Tibial artery (tissue), 4 donors: ENCODE results near the gene GRB10.
A peak's percentile ranks its signal among the peaks of the same experiment; 100 is the strongest.

Source experiments
- DNase-seq, 2 donors: peaks; one replicate each; pipeline ENCODE4 v3.0.0-alpha.2; 2019
- H3K27ac ChIP-seq, 2 donors: fragments of 200-600 bp; sonication (generic) in 1 of 2; 1 replicate in 1 of 2; 2 replicates in 1 of 2; pipeline ENCODE4 v1.5.1; 2018 to 2019; ENCODE audit warnings: mild to moderate bottlenecking in 1 of 2
- H3K27me3 ChIP-seq, 2 donors: fragments of 200-600 bp; sonication (generic) in 1 of 2; one replicate each; pipeline versions ENCODE4 v1.5.1 to v1.6.0; 2016 to 2019
- H3K36me3 ChIP-seq, 3 donors: fragments of 200-600 bp; sonication (generic) in 2 of 3; one replicate each; pipeline ENCODE4 v1.5.1; 2016 to 2019; ENCODE audit warnings: mild to moderate bottlenecking in 2 of 3
- H3K4me1 ChIP-seq, 4 donors: fragments of 200-600 bp; sonication (generic) in 2 of 4; 1 replicate in 3 of 4; 2 replicates in 1 of 4; pipeline ENCODE4 v1.5.1; 2016 to 2019
- H3K4me3 ChIP-seq, 2 donors: fragments of 200-600 bp; sonication (generic) in 1 of 2; 1 replicate in 1 of 2; 2 replicates in 1 of 2; pipeline ENCODE4 v1.5.1; 2018 to 2019; ENCODE audit warnings: mild to moderate bottlenecking in 2 of 2
- H3K9me3 ChIP-seq, 3 donors: fragments of 200-600 bp; sonication (generic) in 1 of 3; one replicate each; pipeline ENCODE4 v1.5.1; 2016 to 2019
- CTCF ChIP-seq, 2 experiments: fragments of 200-600 bp in 1 of 2; fragments of 450-650 bp in 1 of 2; IDR thresholded peaks; one replicate each; pipeline ENCODE4 v1.5.1; 2017 to 2019; ENCODE audit warnings: antibody characterized with exemption in 2 of 2, mild to moderate bottlenecking in 1 of 2, moderate library complexity in 1 of 2
- intact Hi-C: fragments of 100-400 bp; cut with DNase I; formaldehyde crosslinking; loops from one replicate; pipeline ENCODE4 v1.15.0; 2023; ENCODE audit warnings: low total_unique reads

The GRB10 gene

DNA sequence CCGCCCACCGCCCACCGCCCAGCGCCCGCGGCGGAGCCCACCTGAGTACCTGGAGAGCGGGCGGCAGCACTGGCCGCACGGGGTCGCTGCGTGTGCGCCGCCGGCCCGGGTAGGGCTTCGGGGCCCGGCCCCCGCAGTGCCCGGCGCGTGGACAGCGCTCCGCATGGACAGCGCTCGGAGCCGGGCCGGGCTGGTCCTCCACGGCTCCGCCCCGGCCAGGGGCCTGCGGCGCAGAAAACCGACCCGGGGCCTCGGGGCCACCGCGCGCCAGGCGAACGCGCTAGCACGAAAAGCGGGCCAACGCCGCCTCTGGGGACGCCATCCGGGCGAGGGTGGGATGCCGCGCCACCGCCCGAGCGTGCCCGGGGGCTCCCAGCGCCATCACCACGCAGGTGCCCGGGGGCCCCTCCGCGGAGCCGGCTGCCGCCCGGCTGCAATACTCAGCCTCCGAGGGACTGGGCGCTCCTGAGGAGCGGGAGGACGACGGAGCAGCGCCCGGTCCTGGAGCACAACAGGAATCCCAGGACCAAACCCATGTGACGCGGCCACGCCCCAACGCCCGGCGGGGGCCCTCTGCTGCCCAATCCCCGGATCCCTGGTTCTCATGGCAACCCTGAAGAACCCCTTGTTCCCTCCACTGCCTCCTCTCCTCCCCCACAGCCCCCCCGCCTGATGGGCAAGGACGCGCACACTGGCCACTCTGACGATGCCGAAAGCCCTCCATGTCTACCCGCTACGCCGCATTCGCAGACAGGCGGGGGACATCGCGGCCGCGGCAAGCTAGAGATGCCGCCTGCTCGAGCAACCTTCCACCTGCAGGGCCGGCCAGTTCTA lies at the start of gene GRB10:
GRB10 (minus strand) TSS at position 522 of the 834 bp plus-strand sequence. CDS start 50,574 bp downstream, outside the sequence.
- Histone ChIP-seq H3K9me3 (no peaks in the 10 kb centered on the region), H3K27me3 (no peaks in the 10 kb centered on the region), H3K27ac (peak within 1 kb of the TSS in 1 of 2 donors; percentile 4), H3K4me1 (peaks cover 0 to 32% (median 10%) of the 10 kb centered on the region in 4 donors), H3K4me3 (peak within 1 kb of the TSS; percentile 55 to 62), H3K36me3 (no peaks in the 10 kb centered on the region)
- DNase-seq, result peak in 1 of 2 donors; percentile 72
- TF ChIP-seq CTCF (IDR thresholded peaks at IDR 0.05), result peak in 1 of 2 experiments; percentile 22
- intact Hi-C loops, result loop anchor here (10.0 kb wide), 1 partner anchor 292 kb away; no protein-coding TSS in a partner anchor

- H3K9me3 ChIP-seq, result no peaks in the 10 kb centered on the region
- no peaks in the 10 kb centered on the region for H3K36me3 ChIP-seq
- no peak overlapping the region for H3K4me3 ChIP-seq
- peaks cover 0 to 4% (median 0%) of the 10 kb centered on the region in 4 donors for H3K4me1 ChIP-seq
- DNase-seq, result no peak
- intact Hi-C loops, result no loop called here
- H3K27me3 ChIP-seq, result peaks cover 0 to 3% of the 10 kb centered on the region in 2 donors
- H3K27ac ChIP-seq, result no peak overlapping the region
- no peak for TF ChIP-seq CTCF (IDR thresholded peaks at IDR 0.05)
Observed at GRCh38 chr7:50828801-50829200, 46.1 kb upstream of the GRB10 start.

- H3K9me3 ChIP-seq, result no peaks in the 10 kb centered on the region
- no peak for TF ChIP-seq CTCF (IDR thresholded peaks at IDR 0.05)
- peaks cover 0 to 3% of the 10 kb centered on the region in 2 donors for H3K27me3 ChIP-seq
- intact Hi-C loops, result no loop called here
- H3K4me3 ChIP-seq, result no peak overlapping the region
- no peak overlapping the region for H3K27ac ChIP-seq
- peaks cover 0 to 4% (median 0%) of the 10 kb centered on the region in 4 donors for H3K4me1 ChIP-seq
- no peaks in the 10 kb centered on the region for H3K36me3 ChIP-seq
- DNase-seq, result no peak
Observed at GRCh38 chr7:50828116-50828515, 45.4 kb upstream of the GRB10 start.

DNA sequence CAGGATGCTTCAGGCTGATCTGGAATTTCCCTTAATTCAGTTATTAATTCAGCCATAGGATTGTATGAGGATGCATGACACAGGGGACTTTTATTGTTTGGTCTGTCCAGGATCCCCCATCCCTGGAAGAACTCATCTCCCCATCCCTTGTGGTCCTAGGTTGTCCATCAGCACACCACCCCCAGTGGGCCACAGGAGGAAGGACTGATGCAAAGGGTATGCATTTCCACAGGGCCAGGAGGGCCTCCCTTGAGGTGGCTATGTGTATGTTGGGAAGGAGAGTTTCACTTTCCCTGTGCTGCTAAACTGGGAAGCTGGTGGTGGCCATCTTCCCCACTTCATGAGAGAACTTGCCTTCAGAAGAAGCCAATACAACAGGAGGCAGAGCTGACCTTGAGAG lies 44.6 kb upstream of the GRB10 start:
- intact Hi-C loops, result no loop called here
- TF ChIP-seq CTCF (IDR thresholded peaks at IDR 0.05), result no peak
- Histone ChIP-seq H3K9me3 (no peaks in the 10 kb centered on the region), H3K27ac (no peak overlapping the region), H3K4me3 (no peak overlapping the region), H3K36me3 (no peaks in the 10 kb centered on the region), H3K27me3 (peaks cover 0 to under 1% of the 10 kb centered on the region in 2 donors), H3K4me1 (peaks cover 0 to 4% (median 0%) of the 10 kb centered on the region in 4 donors)
- no peak for DNase-seq

GRCh38 chr7:50826371-50827172 lies 43.9 kb upstream of the GRB10 start:
- no peak for TF ChIP-seq CTCF (IDR thresholded peaks at IDR 0.05)
- DNase-seq, result no peak
- Histone ChIP-seq H3K9me3 (no peaks in the 10 kb centered on the region), H3K36me3 (no peaks in the 10 kb centered on the region), H3K4me1 (peaks cover 0 to 4% (median 0%) of the 10 kb centered on the region in 4 donors), H3K27me3 (no peaks in the 10 kb centered on the region), H3K27ac (no peak overlapping the region), H3K4me3 (no peak overlapping the region)
- intact Hi-C loops, result no loop called here
